GM23338 (cell line): ENCODE results near the gene CNPPD1. TPM values are rescaled to one million over a fixed set of nuclear protein-coding genes. Genes with fewer than 3 reads are reported as not detected.

Source experiments
- ATAC-seq: fragments of 200-7000 bp; cut with Tn5 transposase; 3 replicates; pipeline ENCODE4 v1.9.1; 2020
- DNase-seq: peaks from one replicate; pipeline ENCODE4 v3.0.0-alpha.2; 2015; ENCODE audit warnings: low spot score
- H2AFZ ChIP-seq: fragments of 200-600 bp; sonication (generic); 2 replicates; pipeline ENCODE4 v1.8.0; 2016; ENCODE audit warnings: antibody characterized with exemption, mild to moderate bottlenecking, moderate library complexity
- H3F3A ChIP-seq: fragments of 200-600 bp; sonication (generic); replicated peaks from 2 replicates; pipeline ENCODE4 v1.8.0; 2017; ENCODE audit warnings: antibody characterized with exemption, mixed run types, low read depth
- H3K27ac ChIP-seq: fragments of 200-600 bp; sonication (generic); 2 replicates; pipeline ENCODE4 v1.6.1; 2016; ENCODE audit warnings: low read depth
- H3K27me3 ChIP-seq: fragments of 200-600 bp; sonication (generic); 2 replicates; pipeline ENCODE4 v1.8.0; 2016; ENCODE audit warnings: mild to moderate bottlenecking, mixed run types, moderate library complexity; ENCODE audit not compliant: insufficient read depth
- H3K36me3 ChIP-seq: fragments of 200-600 bp; sonication (generic); 2 replicates; pipeline ENCODE4 v1.8.0; 2016; ENCODE audit warnings: mild to moderate bottlenecking; ENCODE audit not compliant: insufficient read depth
- H3K4me1 ChIP-seq: fragments of 200-600 bp; sonication (generic); 2 replicates; pipeline ENCODE4 v1.8.0; 2016; ENCODE audit warnings: mild to moderate bottlenecking, moderate library complexity; ENCODE audit not compliant: insufficient read depth
- H3K4me2 ChIP-seq: fragments of 200-600 bp; sonication (generic); 2 replicates; pipeline ENCODE4 v1.7.1; 2017; ENCODE audit warnings: mixed run types
- H3K4me3 ChIP-seq: fragments of 200-600 bp; sonication (generic); 2 replicates; pipeline ENCODE4 v1.6.1; 2016; ENCODE audit warnings: mixed run types
- H3K79me2 ChIP-seq: fragments of 200-600 bp; sonication (generic); replicated peaks from 2 replicates; pipeline ENCODE4 v1.8.0; 2017; ENCODE audit warnings: mild to moderate bottlenecking; ENCODE audit not compliant: insufficient read depth
- H3K9me2 ChIP-seq: fragments of 200-600 bp; sonication (generic); 2 replicates; pipeline ENCODE4 v1.8.0; 2017; ENCODE audit not compliant: insufficient read depth
- H4K20me1 ChIP-seq: fragments of 200-600 bp; sonication (generic); replicated peaks from 2 replicates; pipeline ENCODE4 v1.8.0; 2017; ENCODE audit warnings: mild to moderate bottlenecking; ENCODE audit not compliant: insufficient read depth
- H3K27ac Mint-ChIP-seq: 2 replicates; pipeline ENCODE4 v1.8.0; 2020; ENCODE audit warnings: inconsistent platforms, mild to moderate bottlenecking, moderate library complexity, mixed read lengths
- H3K27me3 Mint-ChIP-seq: 3 replicates; pipeline ENCODE4 v1.8.0; 2022; ENCODE audit warnings: low read depth, mild to moderate bottlenecking, moderate library complexity, mixed read lengths, inconsistent platforms; ENCODE audit not compliant: insufficient read depth, poor library complexity
- H3K36me3 Mint-ChIP-seq: 3 replicates; pipeline ENCODE4 v1.8.0; 2021; ENCODE audit warnings: low read depth, mild to moderate bottlenecking, inconsistent platforms, moderate library complexity, mixed read lengths
- H3K4me1 Mint-ChIP-seq: 3 replicates; pipeline ENCODE4 v1.8.0; 2020; ENCODE audit warnings: mild to moderate bottlenecking, inconsistent platforms, mixed read lengths
- H3K4me3 Mint-ChIP-seq: 3 replicates; pipeline ENCODE4 v1.8.0; 2021; ENCODE audit warnings: moderate library complexity, mild to moderate bottlenecking, inconsistent platforms, mixed read lengths
- H3K9me3 Mint-ChIP-seq: 3 replicates; pipeline ENCODE4 v1.8.0; 2020; ENCODE audit warnings: moderate library complexity, mild to moderate bottlenecking, inconsistent platforms, mixed read lengths
- CREB1 ChIP-seq: fragments of 250-450 bp; sonication (Bioruptor Pico); IDR thresholded peaks from 2 replicates; pipeline ENCODE4 v1.5.0; 2020; ENCODE audit warnings: low read depth, mild to moderate bottlenecking, moderate library complexity
- EZH2 ChIP-seq: fragments of 200-600 bp; sonication (generic); IDR thresholded peaks from one replicate; pipeline ENCODE4 v1.8.0; 2017; ENCODE audit warnings: antibody characterized with exemption, mild to moderate bottlenecking, low read depth; ENCODE audit not compliant: unreplicated experiment
- EZH2phosphoT487 ChIP-seq: fragments of 200-600 bp; sonication (generic); IDR thresholded peaks from one replicate; pipeline ENCODE4 v1.8.1; 2018; ENCODE audit warnings: antibody characterized with exemption; ENCODE audit not compliant: unreplicated experiment
- JUNB ChIP-seq: IDR thresholded peaks from one replicate; pipeline ENCODE4 v1.6.1; 2016; ENCODE audit warnings: antibody characterized with exemption; ENCODE audit not compliant: unreplicated experiment
- NANOG ChIP-seq: IDR thresholded peaks from 2 replicates; pipeline ENCODE4 v1.6.1; 2016; ENCODE audit warnings: antibody characterized with exemption, borderline replicate concordance
- POLR2AphosphoS5 ChIP-seq: IDR thresholded peaks from 2 replicates; pipeline ENCODE4 v1.6.1; 2016; ENCODE audit warnings: antibody characterized with exemption, low read depth
- STAT1 ChIP-seq: IDR thresholded peaks from one replicate; pipeline ENCODE4 v1.6.1; 2016; ENCODE audit warnings: antibody characterized with exemption; ENCODE audit not compliant: unreplicated experiment
- ZNF114 ChIP-seq: fragments of 250-450 bp; sonication (Bioruptor Pico); IDR thresholded peaks from 2 replicates; pipeline ENCODE4 v1.5.0; 2020; ENCODE audit warnings: mild to moderate bottlenecking, moderate library complexity
- ZNF331 ChIP-seq: fragments of 250-450 bp; sonication (Bioruptor Pico); IDR thresholded peaks from 2 replicates; pipeline ENCODE4 v1.5.0; 2020; ENCODE audit warnings: low read depth, mild to moderate bottlenecking, moderate library complexity
- ZNF462 ChIP-seq: fragments of 250-450 bp; sonication (Bioruptor Pico); IDR thresholded peaks from 2 replicates; pipeline ENCODE4 v1.5.0; 2020; ENCODE audit warnings: mild to moderate bottlenecking, moderate library complexity
- polyA plus RNA-seq: library from polyadenylated mRNA; unstranded; fragments of >200 nt; fragmentation: Nextera tagmentation; extraction: Ambion mirVana; gene quantifications from 2 replicates; pipeline ENCODE4 v1.2.1, GENCODE V29; 2016
- total RNA-seq: library from RNA; depleted of rRNA; stranded (reverse); fragments of >200 nt; shearing (Covaris generic); gene quantifications from 2 replicates; pipeline ENCODE4 v1.2.3, GENCODE V29; 2014
- TF ChIP-seq, protein P1 (sequence below), 2 experiments: fragments of 200-600 bp in 1 of 2; sonication (generic) in 1 of 2; conservative IDR thresholded peaks; 2 replicates each; pipeline versions ENCODE4 v1.5.1 to v1.6.1; 2016 to 2017; ENCODE audit warnings: antibody characterized with exemption in 2 of 2, low read depth in 2 of 2, mild to moderate bottlenecking in 2 of 2, moderate library complexity in 1 of 2
- TF ChIP-seq, protein P2 (sequence below): IDR thresholded peaks from 2 replicates; pipeline ENCODE4 v1.6.1; 2016; ENCODE audit warnings: antibody characterized with exemption
- TF ChIP-seq, protein P3 (sequence below): IDR thresholded peaks from one replicate; pipeline ENCODE4 v1.6.1; 2018; ENCODE audit warnings: antibody characterized with exemption; ENCODE audit not compliant: unreplicated experiment

CNPPD1 gene
- total and polyA plus RNA-seq, 2 experiments from 2014 or later: 18.0 to 18.2 TPM

- DNase-seq: peak; percentile 97
- H3K36me3 Mint-ChIP-seq: peaks cover 27% of the 10 kb centered on the region
- Histone ChIP-seq H3K9me2 (no peaks in the 10 kb centered on the region), H3K4me3 (peak within 1 kb of the TSS; percentile 84), H3K4me2 (peak within 1 kb of the TSS; percentile 96), H4K20me1 (no peaks in the 10 kb centered on the region; the same call in 1 of the 2 replicates), H3K79me2 (no peaks in the 10 kb centered on the region), H3F3A (peaks cover 15% of the 10 kb centered on the region; the same call in 1 of the 2 replicates), H3K27ac (0 out of 2 replicates have a peak within 1 kb of the TSS, but pooled peaks have one; percentile 74), H3K4me1 (peaks cover 15% of the 10 kb centered on the region), H3K27me3 (no peaks in the 10 kb centered on the region), H2AFZ (peak within 1 kb of the TSS; percentile 98), H3K36me3 (no peaks in the 10 kb centered on the region; the same call in 1 of the 2 replicates)
- peak within 1 kb of the TSS; percentile 87 for H3K27ac Mint-ChIP-seq
- peaks cover 2% of the 10 kb centered on the region; the same call in 1 of the 3 replicates for H3K9me3 Mint-ChIP-seq
- ATAC-seq: peak; percentile 98
- peaks cover 13% of the 10 kb centered on the region; the same call in 2 of the 3 replicates for H3K4me1 Mint-ChIP-seq
- peak within 1 kb of the TSS; percentile 88 for H3K4me3 Mint-ChIP-seq
- H3K27me3 Mint-ChIP-seq: peaks cover 10% of the 10 kb centered on the region
- TF ChIP-seq, protein P1, sequence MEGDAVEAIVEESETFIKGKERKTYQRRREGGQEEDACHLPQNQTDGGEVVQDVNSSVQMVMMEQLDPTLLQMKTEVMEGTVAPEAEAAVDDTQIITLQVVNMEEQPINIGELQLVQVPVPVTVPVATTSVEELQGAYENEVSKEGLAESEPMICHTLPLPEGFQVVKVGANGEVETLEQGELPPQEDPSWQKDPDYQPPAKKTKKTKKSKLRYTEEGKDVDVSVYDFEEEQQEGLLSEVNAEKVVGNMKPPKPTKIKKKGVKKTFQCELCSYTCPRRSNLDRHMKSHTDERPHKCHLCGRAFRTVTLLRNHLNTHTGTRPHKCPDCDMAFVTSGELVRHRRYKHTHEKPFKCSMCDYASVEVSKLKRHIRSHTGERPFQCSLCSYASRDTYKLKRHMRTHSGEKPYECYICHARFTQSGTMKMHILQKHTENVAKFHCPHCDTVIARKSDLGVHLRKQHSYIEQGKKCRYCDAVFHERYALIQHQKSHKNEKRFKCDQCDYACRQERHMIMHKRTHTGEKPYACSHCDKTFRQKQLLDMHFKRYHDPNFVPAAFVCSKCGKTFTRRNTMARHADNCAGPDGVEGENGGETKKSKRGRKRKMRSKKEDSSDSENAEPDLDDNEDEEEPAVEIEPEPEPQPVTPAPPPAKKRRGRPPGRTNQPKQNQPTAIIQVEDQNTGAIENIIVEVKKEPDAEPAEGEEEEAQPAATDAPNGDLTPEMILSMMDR (conservative IDR thresholded peaks at IDR 0.05; ENCODE audit: low read depth in 2 of 2): no peak
- TF ChIP-seq ZNF331 (CRISPR knock-in tag) (no peak), STAT1 (no peak), JUNB (no peak), CREB1 (CRISPR knock-in tag) (peak; percentile 92), POLR2AphosphoS5 (peak; percentile 97), NANOG (no peak), EZH2 (no peak), ZNF462 (CRISPR knock-in tag) (no peak), EZH2phosphoT487 (no peak), ZNF114 (CRISPR knock-in tag) (no peak)
- TF ChIP-seq, protein P2, sequence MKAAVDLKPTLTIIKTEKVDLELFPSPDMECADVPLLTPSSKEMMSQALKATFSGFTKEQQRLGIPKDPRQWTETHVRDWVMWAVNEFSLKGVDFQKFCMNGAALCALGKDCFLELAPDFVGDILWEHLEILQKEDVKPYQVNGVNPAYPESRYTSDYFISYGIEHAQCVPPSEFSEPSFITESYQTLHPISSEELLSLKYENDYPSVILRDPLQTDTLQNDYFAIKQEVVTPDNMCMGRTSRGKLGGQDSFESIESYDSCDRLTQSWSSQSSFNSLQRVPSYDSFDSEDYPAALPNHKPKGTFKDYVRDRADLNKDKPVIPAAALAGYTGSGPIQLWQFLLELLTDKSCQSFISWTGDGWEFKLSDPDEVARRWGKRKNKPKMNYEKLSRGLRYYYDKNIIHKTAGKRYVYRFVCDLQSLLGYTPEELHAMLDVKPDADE: peak; percentile 47; the same call in 1 of the 2 replicates
- TF ChIP-seq, protein P3, sequence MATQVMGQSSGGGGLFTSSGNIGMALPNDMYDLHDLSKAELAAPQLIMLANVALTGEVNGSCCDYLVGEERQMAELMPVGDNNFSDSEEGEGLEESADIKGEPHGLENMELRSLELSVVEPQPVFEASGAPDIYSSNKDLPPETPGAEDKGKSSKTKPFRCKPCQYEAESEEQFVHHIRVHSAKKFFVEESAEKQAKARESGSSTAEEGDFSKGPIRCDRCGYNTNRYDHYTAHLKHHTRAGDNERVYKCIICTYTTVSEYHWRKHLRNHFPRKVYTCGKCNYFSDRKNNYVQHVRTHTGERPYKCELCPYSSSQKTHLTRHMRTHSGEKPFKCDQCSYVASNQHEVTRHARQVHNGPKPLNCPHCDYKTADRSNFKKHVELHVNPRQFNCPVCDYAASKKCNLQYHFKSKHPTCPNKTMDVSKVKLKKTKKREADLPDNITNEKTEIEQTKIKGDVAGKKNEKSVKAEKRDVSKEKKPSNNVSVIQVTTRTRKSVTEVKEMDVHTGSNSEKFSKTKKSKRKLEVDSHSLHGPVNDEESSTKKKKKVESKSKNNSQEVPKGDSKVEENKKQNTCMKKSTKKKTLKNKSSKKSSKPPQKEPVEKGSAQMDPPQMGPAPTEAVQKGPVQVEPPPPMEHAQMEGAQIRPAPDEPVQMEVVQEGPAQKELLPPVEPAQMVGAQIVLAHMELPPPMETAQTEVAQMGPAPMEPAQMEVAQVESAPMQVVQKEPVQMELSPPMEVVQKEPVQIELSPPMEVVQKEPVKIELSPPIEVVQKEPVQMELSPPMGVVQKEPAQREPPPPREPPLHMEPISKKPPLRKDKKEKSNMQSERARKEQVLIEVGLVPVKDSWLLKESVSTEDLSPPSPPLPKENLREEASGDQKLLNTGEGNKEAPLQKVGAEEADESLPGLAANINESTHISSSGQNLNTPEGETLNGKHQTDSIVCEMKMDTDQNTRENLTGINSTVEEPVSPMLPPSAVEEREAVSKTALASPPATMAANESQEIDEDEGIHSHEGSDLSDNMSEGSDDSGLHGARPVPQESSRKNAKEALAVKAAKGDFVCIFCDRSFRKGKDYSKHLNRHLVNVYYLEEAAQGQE: no peak
These were observed 29.8 kb upstream of the CNPPD1 start, which contains the start of gene ZFAND2B for GRCh38 chr2:219206328-219207133. Gene ZFAND2B, plus strand, starts transcription at chr2:219206782. Its CDS starts 206 bp downstream, at chr2:219206988.
